Measurements from ENCODE around the gene PLA2G6. TPM values are rescaled to one million over a fixed set of nuclear protein-coding genes. Genes with fewer than 3 reads are reported as not detected.

Gene PLA2G6
- total RNA-seq, 1 experiment from 2014 or later: 23.4 TPM

DNA sequence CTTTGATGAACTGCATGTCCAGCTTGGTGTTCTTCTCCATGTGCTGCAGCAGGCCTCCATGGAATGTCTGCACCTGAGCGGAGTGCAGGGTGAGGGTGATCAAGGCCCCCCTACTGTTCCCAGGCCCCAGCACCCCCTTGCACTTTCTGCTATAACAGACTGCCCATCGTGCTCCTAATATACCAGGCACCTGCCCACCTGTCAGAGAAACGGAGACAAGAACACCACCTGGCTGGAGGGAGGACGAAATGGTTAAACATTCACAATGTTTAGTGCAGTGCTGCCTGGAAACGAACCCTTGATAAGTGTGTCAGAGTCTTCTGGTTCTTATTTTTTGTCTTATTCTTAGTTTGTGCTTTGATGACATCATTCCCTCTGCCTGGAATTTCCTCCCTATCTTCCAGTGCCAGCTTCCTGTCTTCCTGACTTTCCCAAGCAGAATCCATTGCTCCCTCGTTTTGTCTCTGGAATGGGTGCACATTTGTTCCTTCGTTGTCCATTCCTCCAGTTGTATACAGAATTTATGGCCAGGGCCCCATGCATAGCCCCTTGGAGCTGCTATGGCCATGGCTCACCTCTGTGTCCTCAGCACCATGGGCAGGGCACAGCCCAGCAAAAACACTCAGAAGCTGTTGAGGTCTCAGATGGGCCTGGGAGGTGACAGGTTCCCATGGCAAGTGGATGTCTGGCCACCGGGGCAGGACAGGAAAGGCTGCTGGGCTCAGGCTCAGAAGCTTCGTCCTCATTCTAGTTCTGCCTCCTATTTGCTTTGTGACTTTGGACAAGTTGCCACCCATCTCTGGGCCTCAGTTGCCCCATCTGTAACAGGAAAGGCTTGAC, 83.0 kb downstream of the PLA2G6 start:
- H3K4me3 ChIP-seq (ENCODE audit: insufficient read depth, low read depth, low read length): no peak overlapping the region
- no peaks in the 10 kb centered on the region for H3K27me3 ChIP-seq (ENCODE audit: control insufficient read depth, insufficient read depth, low read length)
- peak; percentile 50 for DNase-seq
- H3K36me3 ChIP-seq (replicated peaks; ENCODE audit: control insufficient read depth, insufficient read depth, low read length): no peaks in the 10 kb centered on the region

DNA sequence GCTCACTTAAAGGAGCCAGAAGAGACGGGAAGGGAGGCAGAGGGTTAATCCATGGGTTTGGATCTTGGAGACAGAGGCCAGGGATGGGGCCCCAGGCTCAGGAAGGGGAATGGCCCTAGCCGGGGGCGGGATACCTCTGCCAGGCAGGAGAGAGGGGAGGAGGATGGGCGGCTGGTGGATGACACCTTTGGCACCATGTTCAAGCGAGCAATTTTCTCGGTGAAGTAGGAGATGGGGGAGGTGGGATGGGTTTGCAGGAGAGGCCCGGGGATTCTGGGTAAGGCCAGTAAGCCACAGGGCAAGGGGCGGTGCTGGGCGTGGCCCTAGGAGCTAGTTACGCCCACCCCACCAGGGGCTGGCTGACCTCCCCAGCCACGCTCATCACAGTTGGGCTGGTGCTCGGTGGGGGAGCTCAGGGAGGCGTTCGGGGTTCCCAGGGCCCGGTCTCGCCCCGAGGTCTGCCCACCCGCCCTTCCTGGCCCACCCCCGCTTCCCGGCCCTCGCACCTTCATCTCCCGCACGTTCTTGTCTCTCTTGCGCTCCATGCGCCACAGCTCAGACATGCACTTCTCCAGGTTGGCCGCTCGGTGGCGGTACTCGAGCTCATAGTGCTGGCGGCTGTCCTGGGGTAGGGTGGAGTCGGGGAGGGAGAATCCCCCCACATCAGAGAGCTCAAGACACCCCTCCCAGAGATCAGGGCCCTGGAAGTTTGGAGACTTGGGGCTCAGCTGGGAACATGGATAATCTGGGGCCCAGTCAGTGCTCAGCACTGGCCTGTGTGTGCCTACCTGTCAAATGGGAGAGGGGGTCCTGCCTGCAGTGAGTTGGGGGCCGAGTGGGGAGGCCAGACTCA, 83.8 kb downstream of the PLA2G6 start:
- Histone ChIP-seq H3K4me3 (ENCODE audit: insufficient read depth, low read depth, low read length) (peak overlapping the region; percentile 33), H3K27me3 (ENCODE audit: control insufficient read depth, insufficient read depth, low read length) (no peaks in the 10 kb centered on the region), H3K36me3 (replicated peaks; ENCODE audit: control insufficient read depth, insufficient read depth, low read length) (no peaks in the 10 kb centered on the region)
- DNase-seq: peak; percentile 97

DNA sequence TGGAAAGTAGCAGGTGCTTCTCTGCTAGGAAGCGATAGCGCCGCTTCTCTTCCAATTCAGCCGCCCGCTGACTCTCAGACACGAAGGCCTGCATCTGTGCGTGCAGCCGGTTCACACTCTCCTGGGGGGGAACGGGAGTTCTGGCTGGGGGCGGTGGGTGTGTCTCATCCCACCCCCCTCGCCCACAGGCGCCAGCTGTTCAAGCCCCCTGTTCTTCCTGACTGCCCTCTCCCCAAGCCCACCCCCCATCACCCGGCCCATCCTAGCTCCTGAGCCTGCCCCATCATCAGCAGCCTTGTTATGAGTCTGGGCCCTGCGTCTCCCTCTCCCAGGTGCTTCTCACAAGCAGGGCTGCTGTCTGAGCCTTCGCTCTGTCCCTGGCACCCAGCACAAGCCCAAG, 84.6 kb downstream of the PLA2G6 start:
- Histone ChIP-seq H3K4me3 (ENCODE audit: insufficient read depth, low read depth, low read length) (peak overlapping the region; percentile 33), H3K27me3 (ENCODE audit: control insufficient read depth, insufficient read depth, low read length) (no peaks in the 10 kb centered on the region), H3K36me3 (replicated peaks; ENCODE audit: control insufficient read depth, insufficient read depth, low read length) (no peaks in the 10 kb centered on the region)
- DNase-seq: peak; percentile 85

DNA sequence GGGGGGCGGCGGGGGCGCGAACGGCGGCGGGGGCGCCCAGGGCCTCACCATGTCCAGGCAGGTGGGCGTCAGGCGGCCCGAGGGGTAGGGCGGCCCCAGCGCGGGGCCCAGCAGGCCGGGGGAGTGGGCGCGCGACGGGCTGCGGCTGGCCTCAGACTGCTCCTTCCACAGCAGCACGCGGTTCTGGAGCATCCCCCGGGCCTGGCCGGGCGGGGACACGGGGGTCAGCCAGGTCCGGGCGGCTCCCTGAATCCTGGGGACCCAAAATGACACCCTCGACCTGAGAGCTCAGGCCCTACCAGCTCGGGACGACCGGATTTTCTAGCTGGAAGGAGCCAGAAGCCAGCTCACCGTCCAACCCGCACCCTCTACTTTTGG, 92.2 kb downstream of the PLA2G6 start:
- no peaks in the 10 kb centered on the region for H3K36me3 ChIP-seq (replicated peaks; ENCODE audit: control insufficient read depth, insufficient read depth, low read length)
- DNase-seq: no peak
- H3K4me3 ChIP-seq (ENCODE audit: insufficient read depth, low read depth, low read length): peak overlapping the region; percentile 36; the same call in 1 of the 2 replicates
- no peaks in the 10 kb centered on the region for H3K27me3 ChIP-seq (ENCODE audit: control insufficient read depth, insufficient read depth, low read length)

GRCh38 chr22:38088629-38089473, 92.8 kb downstream of the PLA2G6 start:
- Histone ChIP-seq H3K4me3 (ENCODE audit: insufficient read depth, low read depth, low read length) (peak overlapping the region; percentile 36; the same call in 1 of the 2 replicates), H3K27me3 (ENCODE audit: control insufficient read depth, insufficient read depth, low read length) (no peaks in the 10 kb centered on the region), H3K36me3 (replicated peaks; ENCODE audit: control insufficient read depth, insufficient read depth, low read length) (no peaks in the 10 kb centered on the region)
- DNase-seq: peak; percentile 92

- H3K27me3 ChIP-seq (ENCODE audit: control insufficient read depth, insufficient read depth, low read length): no peaks in the 10 kb centered on the region
- no peak for DNase-seq
- no peak overlapping the region for H3K4me3 ChIP-seq (ENCODE audit: insufficient read depth, low read depth, low read length)
- H3K36me3 ChIP-seq (replicated peaks; ENCODE audit: control insufficient read depth, insufficient read depth, low read length): no peaks in the 10 kb centered on the region
Observed at GRCh38 chr22:38087855-38088254, 93.8 kb downstream of the PLA2G6 start.

- Histone ChIP-seq H3K36me3 (replicated peaks; ENCODE audit: control insufficient read depth, insufficient read depth, low read length) (no peaks in the 10 kb centered on the region), H3K27me3 (ENCODE audit: control insufficient read depth, insufficient read depth, low read length) (peaks cover under 1% of the 10 kb centered on the region; the same call in 1 of the 2 replicates), H3K4me3 (ENCODE audit: insufficient read depth, low read depth, low read length) (no peak overlapping the region)
- DNase-seq: peak; percentile 46
Observed at GRCh38 chr22:38086942-38087341, 94.7 kb downstream of the PLA2G6 start.

GRCh38 chr22:38086001-38086845, 95.4 kb downstream of the PLA2G6 start:
- peaks cover 5% of the 10 kb centered on the region; the same call in 1 of the 2 replicates for H3K27me3 ChIP-seq (ENCODE audit: control insufficient read depth, insufficient read depth, low read length)
- peak; percentile 84 for DNase-seq
- no peaks in the 10 kb centered on the region for H3K36me3 ChIP-seq (replicated peaks; ENCODE audit: control insufficient read depth, insufficient read depth, low read length)
- no peak overlapping the region for H3K4me3 ChIP-seq (ENCODE audit: insufficient read depth, low read depth, low read length)

GRCh38 chr22:38085501-38085900, 96.1 kb downstream of the PLA2G6 start:
- Histone ChIP-seq H3K27me3 (ENCODE audit: control insufficient read depth, insufficient read depth, low read length) (peaks cover 5% of the 10 kb centered on the region; the same call in 1 of the 2 replicates), H3K4me3 (ENCODE audit: insufficient read depth, low read depth, low read length) (no peak overlapping the region), H3K36me3 (replicated peaks; ENCODE audit: control insufficient read depth, insufficient read depth, low read length) (no peaks in the 10 kb centered on the region)
- DNase-seq: no peak

DNA sequence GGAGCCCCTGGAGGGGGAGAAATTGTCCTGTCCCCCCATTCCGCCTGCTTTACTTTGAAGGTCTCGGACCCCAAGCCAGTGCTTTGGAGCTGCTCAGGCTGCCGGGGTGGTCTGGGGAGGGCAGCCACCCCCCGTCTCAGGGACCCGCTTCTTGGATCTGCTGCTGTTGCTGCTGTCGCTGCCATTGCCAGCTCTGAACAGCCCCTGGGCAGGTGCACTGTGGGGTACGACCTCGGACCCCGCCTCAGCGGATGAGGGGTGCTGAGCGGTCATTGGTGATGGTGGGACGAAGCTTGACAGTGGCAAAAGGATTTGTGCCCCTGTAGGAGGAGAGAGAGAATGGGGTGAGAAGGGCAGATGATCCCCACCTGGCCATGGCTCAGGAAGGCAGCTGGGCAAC, 96.6 kb downstream of the PLA2G6 start:
- no peak overlapping the region for H3K4me3 ChIP-seq (ENCODE audit: insufficient read depth, low read depth, low read length)
- peaks cover 5% of the 10 kb centered on the region; the same call in 1 of the 2 replicates for H3K27me3 ChIP-seq (ENCODE audit: control insufficient read depth, insufficient read depth, low read length)
- peak; percentile 46 for DNase-seq
- no peaks in the 10 kb centered on the region for H3K36me3 ChIP-seq (replicated peaks; ENCODE audit: control insufficient read depth, insufficient read depth, low read length)

DNA sequence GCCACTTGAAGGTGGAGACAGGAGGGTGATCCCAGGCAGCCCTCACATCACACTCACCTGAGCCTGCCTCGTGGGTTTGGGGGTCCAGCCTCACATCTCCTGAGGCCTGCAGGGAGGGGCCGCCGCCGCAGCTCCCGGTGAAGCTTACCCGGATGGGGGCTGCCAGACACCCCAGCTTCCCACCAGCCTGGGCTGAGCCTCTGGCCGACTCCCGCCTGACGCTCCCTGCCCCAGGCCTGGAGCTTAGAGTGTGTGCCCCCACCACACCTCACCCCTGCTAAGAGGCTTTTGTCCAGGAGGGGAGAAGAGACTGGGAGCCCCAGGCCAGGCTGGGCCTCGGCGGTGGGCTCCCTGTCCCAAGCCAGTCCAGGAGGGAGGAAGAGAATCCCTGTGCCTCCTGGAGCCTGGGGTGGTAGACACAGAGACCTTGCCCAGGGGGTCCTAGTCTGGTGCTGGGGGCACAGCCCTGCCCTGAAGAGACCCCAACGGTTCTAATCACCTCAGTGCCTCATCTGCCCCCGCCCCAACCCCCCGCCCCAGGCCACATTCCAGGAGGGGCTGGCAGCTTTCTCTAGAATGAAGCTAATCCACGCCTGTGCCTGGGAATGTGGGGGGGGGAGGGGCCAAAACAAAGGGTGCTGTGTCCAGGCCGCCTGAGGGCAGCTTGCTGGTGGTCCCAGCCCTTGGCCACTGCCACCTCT, 97.5 kb downstream of the PLA2G6 start, which contains the start of gene SLC16A8:
SLC16A8 (minus strand) TSS at position 254 of the 701 bp plus-strand sequence. CDS start 1,311 bp downstream, outside the sequence.
- no peak within 1 kb of the TSS for H3K4me3 ChIP-seq (ENCODE audit: insufficient read depth, low read depth, low read length)
- peaks cover 5% of the 10 kb centered on the region; the same call in 1 of the 2 replicates for H3K27me3 ChIP-seq (ENCODE audit: control insufficient read depth, insufficient read depth, low read length)
- DNase-seq: peak; percentile 81
- no peaks in the 10 kb centered on the region for H3K36me3 ChIP-seq (replicated peaks; ENCODE audit: control insufficient read depth, insufficient read depth, low read length)

DNA sequence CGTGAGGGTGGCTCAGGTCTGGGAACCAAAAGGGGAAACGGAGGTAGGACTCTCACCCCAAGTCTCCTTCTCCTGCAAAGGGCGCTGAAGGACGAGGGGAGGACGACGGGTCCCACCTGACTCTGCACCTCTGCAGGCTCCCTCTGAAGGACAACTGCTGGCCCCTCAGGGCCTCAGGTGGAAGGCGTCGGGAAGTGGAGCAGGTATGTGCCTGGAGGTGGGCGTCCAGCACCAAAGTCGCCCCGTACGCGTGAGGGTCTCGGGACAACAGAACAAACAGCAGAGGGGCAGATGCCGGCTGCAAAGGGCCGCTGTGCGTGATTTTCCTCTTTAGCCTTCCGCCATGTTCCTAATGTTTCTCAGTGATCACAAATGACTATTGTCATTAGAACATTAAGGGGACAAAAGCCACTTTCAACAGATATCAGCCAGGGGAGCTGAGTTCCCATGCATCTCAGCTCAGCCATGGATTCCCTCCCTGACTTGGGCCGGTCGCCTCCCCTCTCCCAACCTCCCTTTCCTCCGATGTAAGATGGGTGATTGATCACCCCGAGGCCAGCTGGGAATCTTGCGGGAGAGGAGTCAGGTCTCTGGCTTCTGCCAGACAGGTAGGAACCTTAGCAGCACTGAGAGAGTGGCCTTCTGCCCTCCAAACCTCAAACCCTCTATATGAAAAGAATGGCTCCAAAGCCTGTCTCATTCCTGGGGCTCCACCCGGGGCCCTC, 98.5 kb downstream of the PLA2G6 start:
- peaks cover 5% of the 10 kb centered on the region; the same call in 1 of the 2 replicates for H3K27me3 ChIP-seq (ENCODE audit: control insufficient read depth, insufficient read depth, low read length)
- DNase-seq: peak; percentile 51
- no peak overlapping the region for H3K4me3 ChIP-seq (ENCODE audit: insufficient read depth, low read depth, low read length)
- H3K36me3 ChIP-seq (replicated peaks; ENCODE audit: control insufficient read depth, insufficient read depth, low read length): no peaks in the 10 kb centered on the region
